Activated CD8-positive, alpha-beta memory T cell treated with anti-CD3 and anti-CD28 coated beads for 4 hours (primary cell): ENCODE measurements around the gene KLHL17.
"Not testable (repeated sequence)": the region's sequence is repeated elsewhere in the genome, so short reads cannot be mapped to it uniquely, and the experiment has no call there.

Source experiments
- DNase-seq, 2 donors: peaks; one replicate each; pipeline ENCODE4 v3.0.0-alpha.2; 2020; ENCODE audit warnings: low read depth in 2 of 2

The KLHL17 gene

DNA sequence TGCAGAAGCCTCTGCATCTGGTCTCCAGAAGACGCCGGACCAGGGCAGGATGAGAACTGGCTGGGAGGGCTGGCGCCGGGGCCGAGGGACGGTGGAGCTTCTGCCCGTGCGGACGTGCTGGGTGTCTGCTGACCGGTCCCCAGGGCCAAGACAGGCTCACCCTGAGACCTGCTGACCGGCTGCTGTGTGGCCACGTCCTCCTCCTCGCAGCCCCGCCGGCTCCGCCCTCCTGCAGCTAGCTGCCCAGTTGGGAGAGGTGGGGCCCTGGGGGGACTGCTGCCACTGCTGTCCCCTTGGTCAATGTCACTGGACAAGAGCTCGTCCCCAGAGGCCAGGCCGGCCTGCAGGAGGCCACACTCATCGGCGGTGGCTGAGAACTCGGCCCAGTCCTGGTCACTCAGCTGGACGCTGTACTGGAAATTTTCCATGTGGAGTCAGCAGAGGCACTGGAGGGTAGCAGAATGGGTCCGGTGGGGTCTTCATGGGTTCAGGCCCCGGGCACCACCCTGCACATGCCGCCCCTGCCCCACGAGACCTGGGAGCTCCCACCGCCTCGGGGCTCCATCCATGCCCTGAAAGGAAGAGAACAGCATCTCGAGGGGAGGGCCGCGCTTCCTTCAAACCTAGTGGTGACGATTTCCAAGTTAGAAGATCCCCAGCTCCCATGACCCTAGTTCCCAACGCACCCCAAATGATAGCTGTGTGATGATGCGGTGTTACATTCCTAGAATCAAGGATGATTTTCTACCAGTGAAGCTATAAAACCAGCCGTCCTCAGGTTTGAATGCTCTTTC lies 20.4 kb downstream of the KLHL17 start:
- no peak for DNase-seq

DNA sequence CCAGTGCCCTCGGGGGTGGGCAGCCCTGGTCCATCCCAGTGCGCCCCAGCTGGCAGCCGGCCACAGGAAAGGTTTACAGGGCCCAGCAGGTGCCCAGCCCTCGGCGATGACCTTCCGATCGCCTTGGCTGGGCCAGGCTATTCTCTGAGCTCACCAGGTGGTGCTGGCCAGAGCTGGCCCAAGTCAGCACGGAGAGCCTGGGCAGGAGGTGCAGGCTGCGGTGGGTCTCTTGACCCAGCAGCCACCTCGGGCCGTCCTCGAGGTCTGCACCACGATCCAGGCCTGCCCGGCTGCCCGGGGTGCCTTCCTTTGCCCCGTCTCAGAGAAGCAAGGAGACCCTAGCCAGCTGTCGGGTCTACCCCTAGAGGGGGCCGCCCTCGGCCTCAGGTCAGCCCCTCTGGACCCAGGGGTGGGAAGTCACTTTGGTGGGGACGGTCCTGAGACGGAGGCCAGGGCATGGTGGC lies 21.1 kb downstream of the KLHL17 start:
- DNase-seq, result no peak

DNA sequence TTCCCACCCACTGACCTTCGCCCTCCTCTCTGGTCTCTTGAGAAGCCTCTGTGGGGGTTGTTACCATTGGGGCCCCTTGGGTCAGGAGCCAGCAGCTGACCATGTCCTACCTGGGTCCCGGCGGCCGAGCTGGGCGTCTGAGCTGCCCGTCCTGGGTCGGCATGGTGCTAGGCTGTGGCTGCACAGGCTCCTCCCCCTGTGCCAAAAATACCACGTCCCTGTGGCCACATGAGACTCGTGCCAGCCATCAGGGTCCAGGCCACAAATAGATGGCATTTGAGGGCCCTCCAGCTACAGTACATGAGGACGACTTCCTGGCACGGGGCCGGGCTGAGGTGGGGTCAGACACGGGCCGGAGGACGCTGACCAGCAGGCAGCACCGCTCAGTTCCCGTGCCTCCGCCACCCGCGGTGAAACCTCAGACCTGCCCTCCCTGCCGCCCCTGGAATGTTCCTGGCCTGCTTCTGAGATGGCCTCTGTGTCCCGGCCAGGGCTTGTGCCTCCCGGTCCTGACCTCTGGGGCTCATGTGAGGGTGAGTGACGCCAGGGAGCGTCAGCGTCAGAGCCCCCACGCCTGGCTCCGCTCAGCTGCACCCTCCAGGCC lies 21.7 kb downstream of the KLHL17 start, which contains the start of gene PERM1:
Gene PERM1, minus strand, starts transcription at position 139 of the 604 bp plus-strand sequence. CDS start 1,064 bp downstream, outside the sequence.
- no peak for DNase-seq

DNA sequence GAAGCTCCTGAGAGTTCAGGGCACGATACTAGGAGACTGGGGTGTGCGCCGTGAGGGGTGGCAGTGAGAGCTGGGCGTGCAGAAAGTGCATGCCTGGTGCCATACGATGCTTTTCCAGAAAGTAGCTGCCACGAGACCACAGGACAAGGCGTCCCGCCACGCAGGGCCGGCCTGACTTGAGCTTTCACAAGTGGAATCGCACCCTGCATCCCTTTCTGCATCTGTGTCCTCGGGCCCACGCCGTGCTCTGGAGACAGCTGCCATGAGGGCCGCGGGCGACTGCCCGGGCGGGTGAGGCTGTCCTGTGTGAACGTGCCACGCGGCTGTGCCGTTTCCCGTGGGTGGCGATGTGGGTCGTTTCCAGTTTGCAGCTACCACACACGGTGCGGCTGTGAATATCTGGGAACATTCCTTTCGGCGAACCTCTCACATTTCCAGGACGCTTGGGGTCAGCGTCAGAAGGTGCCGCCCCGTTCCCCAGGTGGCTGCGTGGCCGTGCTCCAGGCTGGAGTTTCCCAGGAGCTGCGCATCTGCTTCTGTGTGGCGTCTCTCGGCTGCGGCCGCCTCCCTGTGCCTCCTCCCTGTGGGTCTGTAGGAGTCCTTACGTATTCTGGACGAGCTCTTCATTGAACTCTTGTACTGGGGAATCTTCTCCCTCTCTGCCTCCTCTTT lies 22.5 kb downstream of the KLHL17 start:
- DNase-seq, result no peak

DNA sequence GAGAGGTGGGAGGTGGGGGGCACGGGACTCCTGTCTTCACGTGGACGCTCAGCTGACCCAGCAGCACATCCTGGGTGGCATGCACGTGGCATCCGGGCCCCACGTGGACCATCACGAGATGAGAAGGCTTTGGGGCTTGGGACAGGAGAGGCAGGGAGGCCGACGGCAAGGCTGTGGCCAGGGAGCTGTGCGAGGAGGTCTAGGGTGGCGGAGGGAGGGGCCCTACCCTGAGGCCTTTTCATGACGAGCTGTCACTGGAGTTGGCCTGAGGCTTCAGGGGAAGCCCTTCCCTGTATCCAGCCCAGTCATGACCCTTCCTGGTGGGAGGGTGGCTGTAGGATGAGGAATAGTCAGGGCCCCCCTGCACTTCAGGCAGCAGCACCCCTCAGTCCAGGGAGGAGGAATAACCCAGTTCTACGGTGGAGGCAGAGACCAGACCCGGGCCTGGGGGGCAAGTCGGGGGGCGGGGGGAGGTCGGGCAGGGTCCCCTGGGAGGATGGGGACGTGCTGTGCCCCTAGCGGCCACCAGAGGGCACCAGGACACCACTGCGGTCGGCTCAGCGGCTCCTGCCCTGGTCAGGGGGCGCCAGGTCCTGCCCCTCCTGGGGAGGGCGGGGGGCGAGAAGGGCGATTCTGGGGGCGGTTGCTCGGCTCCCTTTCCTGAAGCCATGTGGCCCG lies 23.6 kb downstream of the KLHL17 start:
- no peak for DNase-seq

DNA sequence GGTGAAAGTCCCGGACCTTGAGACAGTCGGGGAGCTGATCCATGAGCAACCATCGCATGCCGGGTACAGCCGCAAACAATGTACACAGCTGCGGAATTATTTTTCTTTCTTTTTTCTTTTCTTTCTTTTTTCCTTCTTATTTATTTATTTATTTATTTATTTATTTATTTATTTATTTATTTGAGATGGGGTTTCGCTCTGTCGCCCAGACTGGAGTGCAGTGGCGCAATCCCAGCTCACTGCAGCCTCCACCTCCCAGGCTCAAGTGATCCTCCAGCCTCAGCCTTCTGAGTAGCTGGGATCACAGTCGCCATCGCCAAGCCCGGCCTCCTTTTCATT lies 24.1 kb downstream of the KLHL17 start:
- DNase-seq, result no peak

DNA sequence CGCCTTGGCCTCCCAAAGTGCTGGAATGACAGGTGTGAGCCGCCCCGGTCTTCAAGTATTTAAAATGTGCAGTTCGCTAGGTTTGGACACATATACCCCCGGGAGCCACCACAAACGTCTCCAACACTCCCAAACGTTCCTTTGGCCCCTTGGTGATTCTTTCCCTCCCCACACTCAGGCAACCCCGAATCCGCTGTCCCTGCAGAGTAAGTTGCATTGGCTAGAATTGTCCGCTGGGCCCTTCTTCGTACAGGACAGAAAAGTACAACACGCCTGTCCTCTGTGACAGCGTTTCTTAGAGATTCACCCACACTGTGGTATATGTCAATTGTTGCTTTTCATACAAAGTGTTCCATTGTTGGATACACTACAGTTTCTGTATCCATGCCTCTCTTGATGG lies 24.7 kb downstream of the KLHL17 start:
- DNase-seq, result no peak

DNA sequence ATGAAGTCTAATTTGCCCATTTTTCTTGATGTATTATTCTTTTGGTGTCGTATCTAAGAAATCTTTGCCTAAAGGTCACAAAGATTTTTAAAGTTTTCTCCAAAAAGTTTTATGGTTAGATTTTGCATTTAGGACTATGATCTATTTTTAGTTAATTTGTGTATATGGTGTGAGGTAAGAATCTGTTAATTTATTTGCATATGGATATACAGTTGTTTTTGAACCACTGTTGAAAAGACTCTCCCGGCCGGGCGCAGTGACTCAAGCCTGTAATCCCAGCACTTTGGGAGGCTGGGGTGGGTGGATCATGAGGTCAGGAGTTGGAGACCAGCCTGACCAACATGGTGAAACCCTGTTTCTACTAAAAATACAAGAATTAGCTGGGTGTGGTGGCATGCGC lies 27.7 kb downstream of the KLHL17 start:
- DNase-seq, result not testable (repeated sequence)

DNA sequence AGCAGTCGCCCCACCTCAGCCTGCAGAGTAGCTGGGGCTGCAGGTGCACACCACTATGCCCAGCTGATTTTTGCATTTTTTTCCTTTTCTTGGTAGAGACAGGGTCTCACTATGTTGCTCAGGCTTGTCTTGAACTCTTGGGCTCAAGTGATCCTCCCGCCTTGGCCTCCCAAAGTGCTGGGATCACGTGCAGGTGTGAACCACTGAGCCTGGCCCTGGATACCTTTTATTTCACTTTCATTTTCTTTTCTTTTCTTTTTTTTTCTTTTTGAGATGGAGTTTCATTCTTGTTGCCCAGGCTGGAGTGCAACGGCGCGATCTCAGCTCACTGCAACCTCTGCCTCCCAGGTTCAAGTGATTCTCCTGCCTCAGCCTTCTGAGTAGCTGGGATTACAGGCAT lies 30.9 kb downstream of the KLHL17 start:
- not testable (repeated sequence) for DNase-seq

DNA sequence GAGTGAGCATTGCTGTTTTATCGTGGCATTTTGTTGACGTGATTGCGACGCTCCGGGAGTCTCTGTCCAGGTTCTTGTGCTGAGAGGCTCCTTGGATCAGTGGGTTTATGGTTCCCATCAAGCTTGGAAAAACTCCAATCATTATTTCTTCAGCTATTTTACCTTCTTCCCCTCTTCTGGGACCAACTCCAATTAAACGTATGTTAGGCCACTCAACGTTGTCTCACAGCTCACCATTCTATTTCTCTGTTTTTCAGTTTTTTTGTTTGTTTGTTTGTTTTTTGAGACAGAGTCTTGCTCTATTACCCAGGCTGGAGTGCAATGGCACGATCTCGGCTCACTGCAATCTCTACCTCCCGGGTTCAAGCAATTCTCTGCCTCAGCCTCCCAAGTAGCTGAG lies 31.5 kb downstream of the KLHL17 start:
- DNase-seq, result no peak

DNA sequence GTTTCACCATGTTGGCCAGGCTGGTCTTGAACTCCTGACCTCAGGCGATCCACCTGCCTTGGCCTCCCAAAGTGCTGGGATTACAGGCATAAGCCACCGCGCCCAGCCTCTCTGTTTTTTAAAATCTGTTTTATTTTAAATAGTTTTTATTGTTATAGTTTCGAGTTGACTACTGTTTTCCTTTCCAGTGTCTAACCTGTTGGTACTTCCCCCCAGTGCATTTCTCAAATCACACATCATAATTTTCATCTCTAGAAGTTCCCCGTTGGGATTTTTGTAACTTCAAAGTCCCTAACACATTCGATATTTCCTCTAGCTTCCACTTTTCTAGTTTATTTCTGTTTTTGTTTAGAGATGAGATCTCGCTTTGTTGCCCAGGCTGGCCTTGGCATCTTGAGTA lies 32.0 kb downstream of the KLHL17 start:
- DNase-seq, result no peak

DNA sequence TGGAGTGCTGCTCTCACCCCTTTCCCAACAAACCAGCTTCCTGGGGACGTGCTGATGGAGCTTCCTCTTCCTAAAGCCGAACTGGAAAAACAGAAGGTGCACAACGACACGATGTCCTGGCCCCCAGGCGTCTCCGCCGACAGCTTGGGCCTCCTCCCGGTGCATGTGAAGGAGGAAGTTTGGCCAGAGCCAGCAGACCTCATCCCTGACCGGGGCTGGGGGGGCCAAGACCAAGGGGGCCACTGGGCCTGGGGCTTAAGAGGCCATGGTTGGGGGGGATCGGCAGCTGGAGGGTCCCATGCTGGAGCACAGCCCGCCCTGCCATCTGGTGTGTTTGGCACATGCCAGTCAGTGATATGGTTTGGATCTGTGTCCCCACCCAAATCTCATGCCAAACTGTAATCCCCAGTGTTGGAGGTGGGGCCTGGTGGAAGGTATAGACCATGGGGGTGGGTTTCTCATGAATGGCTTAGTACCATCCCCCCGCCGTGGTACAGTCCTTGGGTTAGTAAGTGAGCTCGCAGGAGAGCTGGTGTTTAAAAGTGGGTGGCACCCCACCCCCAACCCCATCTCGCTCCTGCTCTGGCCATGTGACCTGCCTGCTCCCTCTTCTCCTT lies 33.1 kb downstream of the KLHL17 start:
- DNase-seq, result no peak

DNA sequence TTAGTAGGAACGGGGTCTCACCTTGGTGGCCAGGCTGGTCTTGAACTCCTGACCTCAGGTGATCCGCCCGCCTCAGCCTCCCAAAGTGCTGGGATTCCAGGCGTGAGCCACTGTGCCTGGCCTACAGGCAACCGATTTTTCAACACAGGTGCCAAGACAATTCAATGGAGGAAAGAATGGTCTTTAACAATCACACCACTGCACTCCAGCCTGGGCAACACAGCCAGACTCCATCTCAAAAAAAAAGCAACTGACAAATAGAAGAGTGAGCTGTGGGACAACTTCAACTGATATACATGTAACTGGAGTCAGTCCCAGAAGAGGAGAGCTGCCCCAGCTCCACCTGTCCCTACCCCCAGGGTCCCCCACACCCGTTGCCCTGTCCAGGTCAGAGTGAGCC lies 34.2 kb downstream of the KLHL17 start:
- not testable (repeated sequence) for DNase-seq

DNA sequence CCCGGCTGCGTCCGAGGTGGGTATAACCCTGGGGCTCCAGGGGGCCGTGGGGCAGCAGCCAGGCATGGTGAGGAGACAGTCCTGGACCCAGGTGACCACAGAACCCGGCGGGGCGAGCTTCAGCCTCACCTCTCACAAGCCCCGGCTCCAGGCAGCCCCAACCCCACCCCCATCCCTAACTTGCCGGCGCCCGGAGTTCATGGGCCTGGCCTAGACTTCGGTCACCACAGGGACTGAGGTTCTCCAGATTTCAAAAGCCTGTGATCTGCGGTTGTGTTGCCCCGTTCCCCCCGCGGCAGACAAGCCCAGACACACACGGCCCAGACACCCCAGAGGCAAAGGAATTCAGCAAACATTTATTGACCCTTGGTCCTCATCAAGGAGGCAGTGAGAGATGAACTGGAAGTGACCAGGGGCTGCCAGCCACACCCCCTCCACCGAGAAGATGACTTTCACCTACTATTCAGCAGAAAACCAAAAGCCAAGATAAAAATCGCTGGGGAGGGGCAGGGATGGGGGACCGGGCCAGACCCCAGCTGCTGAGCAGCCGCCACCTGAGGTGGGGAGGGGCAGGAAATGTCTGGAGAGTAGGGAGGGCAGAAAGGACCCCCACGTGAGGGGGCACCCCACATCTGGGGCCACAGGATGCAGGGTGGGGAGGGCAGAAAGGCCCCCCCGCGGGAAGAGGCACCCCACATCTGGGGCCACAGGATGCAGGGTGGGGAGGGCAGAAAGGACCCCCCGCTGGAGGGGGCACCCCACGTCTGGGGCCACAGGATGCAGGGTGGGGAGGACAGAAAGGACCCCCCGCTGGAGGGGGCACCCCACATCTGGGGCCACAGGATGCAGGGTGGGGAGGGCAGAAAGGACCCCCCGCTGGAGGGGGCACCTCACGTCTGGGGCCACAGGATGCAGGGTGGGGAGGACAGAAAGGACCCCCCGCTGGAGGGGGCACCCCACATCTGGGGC lies 35.6 kb downstream of the KLHL17 start:
- DNase-seq, result no peak

DNA sequence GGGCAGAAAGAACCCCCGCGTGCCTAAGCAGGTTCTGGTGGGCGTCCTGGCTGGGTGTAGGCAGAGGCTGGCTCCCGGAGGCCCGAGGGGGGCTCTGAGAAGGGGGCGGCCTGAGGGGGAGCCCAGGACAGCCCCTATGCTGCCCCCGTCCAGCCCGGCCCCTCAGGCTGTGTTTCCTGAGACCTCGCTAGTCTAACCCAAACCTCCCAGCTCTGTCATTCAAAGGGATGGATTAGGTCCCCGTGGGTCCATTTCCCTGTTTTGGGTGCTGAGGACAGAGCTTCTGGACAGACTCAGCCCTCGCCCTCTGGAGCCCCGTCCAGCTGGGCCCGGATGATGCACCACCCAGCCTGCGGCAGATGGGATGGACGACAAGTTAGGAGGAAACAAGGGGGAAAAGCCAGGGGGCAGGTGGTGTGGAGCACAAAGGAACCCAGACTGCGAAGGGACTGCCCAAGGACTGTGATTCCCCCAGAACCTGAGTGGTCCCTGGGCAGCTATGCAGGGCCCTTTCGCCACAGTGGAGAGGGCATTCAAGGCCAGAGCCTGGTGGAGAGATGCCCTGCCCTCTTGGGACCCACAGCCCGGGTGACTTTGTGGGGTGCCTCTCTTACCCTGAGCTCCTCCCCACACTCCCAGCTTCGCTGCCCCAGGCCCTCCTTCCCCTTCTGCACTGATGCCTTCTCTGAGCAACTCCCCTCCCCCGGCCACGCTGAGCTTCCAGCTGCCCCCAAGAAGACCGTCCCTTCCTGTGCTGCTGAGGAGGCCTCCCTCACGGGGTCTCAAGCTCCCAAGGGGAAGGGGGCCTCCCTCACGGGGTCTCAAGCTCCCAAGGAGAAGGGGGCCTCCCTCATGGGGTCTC lies 36.7 kb downstream of the KLHL17 start:
- no peak for DNase-seq

DNA sequence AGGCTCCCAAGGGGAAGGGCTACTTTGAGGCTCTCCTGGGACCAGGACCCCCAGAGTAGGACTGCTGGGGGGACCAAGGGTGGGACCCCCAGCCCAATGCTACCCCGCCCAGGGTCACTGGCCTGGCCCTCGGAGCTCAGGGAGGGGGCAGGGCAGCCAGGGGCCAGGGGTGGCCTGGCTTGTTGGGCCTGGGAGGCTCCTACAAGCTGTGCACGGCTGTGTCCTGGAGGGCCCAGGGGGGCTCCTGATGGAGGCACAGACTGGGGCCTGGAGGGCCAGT lies 37.3 kb downstream of the KLHL17 start:
- no peak for DNase-seq

DNA sequence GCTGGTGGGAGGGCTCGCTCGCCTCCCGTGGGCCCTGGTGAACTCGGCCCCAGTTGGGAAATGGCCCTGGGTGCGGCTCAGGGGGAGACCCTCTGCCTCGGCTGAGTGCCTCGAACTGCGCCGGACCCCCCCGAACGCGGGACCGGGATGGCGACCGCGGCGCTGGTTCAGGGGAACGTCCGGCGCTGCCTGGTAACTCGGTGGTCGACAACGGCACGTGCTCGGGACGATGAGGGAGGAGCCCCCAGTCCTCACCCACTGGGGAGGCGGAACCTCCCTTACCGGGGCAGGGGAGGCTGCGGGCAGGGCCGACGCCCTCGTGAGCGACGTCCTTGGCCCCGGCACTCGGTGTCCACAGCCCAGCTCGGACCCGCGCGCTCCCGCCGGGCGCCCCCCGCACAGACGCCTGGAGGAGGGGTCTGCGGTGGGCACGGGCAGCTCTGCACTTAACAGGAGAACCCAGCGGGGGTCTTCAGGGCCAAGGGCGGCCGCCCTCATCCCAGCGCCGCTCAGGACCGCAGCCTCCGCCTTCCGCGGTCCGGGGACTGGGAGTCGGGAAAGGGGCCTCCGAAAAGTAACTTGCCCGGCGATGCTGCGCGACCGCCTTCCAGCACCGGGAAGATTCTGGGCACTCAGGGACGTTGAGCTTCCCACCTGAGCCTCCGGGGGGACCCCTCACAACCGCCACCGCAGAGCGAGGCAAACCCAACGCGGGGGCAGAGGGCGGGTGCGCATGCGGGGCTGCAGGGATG lies 37.8 kb downstream of the KLHL17 start:
- no peak for DNase-seq

DNA sequence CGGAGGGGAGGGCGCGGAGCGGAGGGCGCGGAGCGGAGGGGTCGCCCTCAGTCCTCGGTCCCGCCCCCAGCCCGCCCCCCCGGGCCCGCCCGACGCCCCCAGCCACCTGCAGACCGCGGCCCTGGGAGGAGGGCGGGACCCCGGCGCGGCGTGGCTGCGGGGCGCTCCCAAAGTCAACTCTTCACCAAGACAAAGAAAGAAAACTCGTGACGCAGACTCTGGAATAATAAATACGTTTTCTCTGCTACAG lies 38.3 kb downstream of the KLHL17 start:
- DNase-seq, result no peak

DNA sequence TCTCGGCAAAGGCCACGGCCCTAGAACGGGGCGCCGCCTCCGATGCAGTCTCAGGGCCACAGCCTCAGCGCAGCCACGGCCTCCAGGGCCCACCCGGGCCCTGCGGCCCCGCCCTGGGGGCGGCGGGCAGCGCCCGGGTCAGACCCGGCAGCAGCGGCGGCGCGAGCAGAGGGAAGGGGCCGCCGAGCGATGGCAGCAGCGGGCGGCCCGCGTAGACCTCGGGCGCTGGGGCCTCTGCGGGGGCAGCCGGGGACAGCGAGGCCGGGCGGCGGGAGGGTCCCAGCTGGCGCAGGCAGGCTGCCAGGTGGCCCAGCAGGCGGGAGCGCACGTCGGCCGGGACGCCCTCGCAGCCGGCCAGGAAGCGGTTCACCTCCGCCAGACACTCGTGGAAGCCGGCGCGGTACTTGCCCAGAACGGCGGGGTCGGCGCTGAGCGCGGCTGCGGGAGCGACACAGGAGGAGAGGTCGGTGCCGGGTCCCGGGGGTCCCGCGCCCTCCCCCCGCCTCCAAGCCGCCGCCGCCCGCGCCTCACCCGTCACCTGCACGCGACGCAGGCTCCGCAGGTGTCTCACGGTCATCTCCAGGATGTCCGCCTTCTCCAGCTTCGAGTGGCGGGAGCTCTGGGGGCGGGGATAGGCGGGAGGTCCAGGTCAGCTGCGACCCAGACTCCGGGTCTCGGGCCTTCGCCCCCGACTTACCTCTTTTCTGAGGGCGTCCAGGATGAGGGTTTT lies 38.8 kb downstream of the KLHL17 start:
- DNase-seq, result no peak
